ENCODE results near the gene GEMIN4. TPM values are rescaled to one million over a fixed set of nuclear protein-coding genes. Genes with fewer than 3 reads are reported as not detected.
"Not testable (repeated sequence)": the region's sequence is repeated elsewhere in the genome, so short reads cannot be mapped to it uniquely, and the experiment has no call there.

Gene GEMIN4
- polyA plus RNA-seq, 4 donors: 19.4 to 25.6 (median 22.0) TPM

GRCh38 chr17:705011-705410 is 47.1 kb downstream of the GEMIN4 start:
- DNase-seq (ENCODE audit: low read depth in 4 of 4, low spot score in 2 of 4): no peak

GRCh38 chr17:704111-704864 is 47.8 kb downstream of the GEMIN4 start:
- DNase-seq (ENCODE audit: low read depth in 4 of 4, low spot score in 2 of 4): no peak

GRCh38 chr17:703081-703875 is 48.8 kb downstream of the GEMIN4 start:
- DNase-seq (ENCODE audit: low read depth in 4 of 4, low spot score in 2 of 4): no peak

- no peak for DNase-seq (ENCODE audit: low read depth in 4 of 4, low spot score in 2 of 4)
Measured at GRCh38 chr17:700504-701094, 51.5 kb downstream of the GEMIN4 start.

- DNase-seq (ENCODE audit: low read depth in 4 of 4, low spot score in 2 of 4): no peak
Measured at GRCh38 chr17:699345-699744, 52.7 kb downstream of the GEMIN4 start.

GRCh38 chr17:698096-698495 is 54.0 kb downstream of the GEMIN4 start:
- not testable (repeated sequence) for DNase-seq (ENCODE audit: low read depth in 4 of 4, low spot score in 2 of 4)

- no peak for DNase-seq (ENCODE audit: low read depth in 4 of 4, low spot score in 2 of 4)
Measured at GRCh38 chr17:697682-698081, 54.4 kb downstream of the GEMIN4 start.

GRCh38 chr17:696369-696768 is 55.7 kb downstream of the GEMIN4 start:
- no peak for DNase-seq (ENCODE audit: low read depth in 4 of 4, low spot score in 2 of 4)

Other genes starting within 250 kb of the GEMIN4 start
- gene VPS53, start 37.4 kb downstream of the GEMIN4 start, polyA plus RNA-seq (ENCODE audit: insufficient read length in 4 of 4): 10 to 100 TPM; 25.3 to 44.1 (median 31.0) TPM
- gene TLCD3A, start 19.7 kb downstream of the GEMIN4 start, polyA plus RNA-seq (ENCODE audit: insufficient read length in 4 of 4): 10 to 100 TPM; 21.4 to 29.3 (median 27.1) TPM
- 100 to 1,000 TPM; 113 to 138 (median 117) TPM for gene GLOD4, start 30.0 kb upstream of the GEMIN4 start, polyA plus RNA-seq (ENCODE audit: insufficient read length in 4 of 4)
- gene MRM3, start 30.1 kb upstream of the GEMIN4 start, polyA plus RNA-seq (ENCODE audit: insufficient read length in 4 of 4): 10 to 100 TPM; 19.8 to 21.4 (median 20.6) TPM
- gene NXN, start 227.5 kb upstream of the GEMIN4 start, polyA plus RNA-seq (ENCODE audit: insufficient read length in 4 of 4): 10 to 100 TPM; 31.7 to 43.7 (median 39.7) TPM
- 10 to 100 TPM; 13.8 to 16.0 (median 14.9) TPM for gene TIMM22, start 244.9 kb upstream of the GEMIN4 start, polyA plus RNA-seq (ENCODE audit: insufficient read length in 4 of 4)

Data from left renal cortex interstitium (tissue), 4 donors.